ENCODE results near the gene PHTF1.

GRCh38 chr1:113805256-113805531 is 45.9 kb upstream of the PHTF1 start:
- TF ChIP-seq CTCF (IDR thresholded peaks at IDR 0.05 in 2 of 3, conservative IDR thresholded peaks at IDR 0.05 in 1 of 3; ENCODE audit: control insufficient read depth in 2 of 3, extremely low read depth in 1 of 3, insufficient read depth in 1 of 3, low read depth in 3 of 3, low read length in 3 of 3) (no peak), NFYB (IDR thresholded peaks at IDR 0.05; ENCODE audit: insufficient read depth, low read depth, low read length) (no peak), BCLAF1 (IDR thresholded peaks at IDR 0.05) (no peak), EP300 (IDR thresholded peaks at IDR 0.05; ENCODE audit: borderline replicate concordance in 1 of 2, control insufficient read depth in 1 of 2, low read depth in 2 of 2, low read length in 2 of 2) (no peak), JUNB (IDR thresholded peaks at IDR 0.05) (no peak), PAX5 (IDR thresholded peaks at IDR 0.05; ENCODE audit: borderline replicate concordance, low read depth, low read length) (no peak), POLR2AphosphoS5 (IDR thresholded peaks at IDR 0.05; ENCODE audit: low read length) (no peak), SIN3A (IDR thresholded peaks at IDR 0.05; ENCODE audit: low read depth, low read length) (no peak), RAD51 (IDR thresholded peaks at IDR 0.05) (no peak), KAT2A (conservative IDR thresholded peaks at IDR 0.05; ENCODE audit: control insufficient read depth, low read depth, low read length) (no peak), EZH2 (IDR thresholded peaks at IDR 0.05; ENCODE audit: borderline replicate concordance, control insufficient read depth, low read depth, low read length) (no peak), RAD21 (IDR thresholded peaks at IDR 0.05; ENCODE audit: insufficient read depth, low read depth, low read length) (no peak), RB1 (IDR thresholded peaks at IDR 0.05; ENCODE audit: borderline replicate concordance) (no peak), NR2C2 (IDR thresholded peaks at IDR 0.05; ENCODE audit: borderline replicate concordance, control insufficient read depth, insufficient read length, low read depth) (no peak)
